Endothelial cell of umbilical vein (primary cell): ENCODE data around the gene DRC7. TPM values are rescaled to one million over a fixed set of nuclear protein-coding genes. Genes with fewer than 3 reads are reported as not detected.

Experiments
- BruUV-seq: library from RNA; stranded (reverse); fragments of 400-500 nt; replicated peaks from 2 replicates; lab custom pipeline; 2021; lab: Mats Ljungman, UMichigan
- CTCF ChIA-PET: fragments of 300-600, 350-600 bp; sonication (Branson Sonifier 250); formaldehyde crosslinking; loops from one replicate; lab custom pipeline; 2021; ENCODE audit warnings: antibody characterized with exemption, inconsistent platforms; lab: Charles Lee
- POLR2A ChIA-PET: fragments of 300-600, 350-600 bp; sonication (Branson Sonifier 250); formaldehyde crosslinking; loops from one replicate; lab custom pipeline; 2021; ENCODE audit warnings: antibody characterized with exemption, inconsistent platforms; lab: Charles Lee
- DNase-seq: peaks from one replicate; pipeline ENCODE4 v3.0.0-alpha.2; 2011; ENCODE audit warnings: low read depth, low spot score
- FAIRE-seq: peaks from 2 replicates; lab custom pipeline; 2011; peaks lifted over from hg19 to GRCh38; lab: Jason Lieb, UNC
- H2AFZ ChIP-seq: 2 replicates; pipeline ENCODE4 v1.6.0; 2012; ENCODE audit warnings: low read depth, low read length, control low read depth, inconsistent platforms
- H3K27ac ChIP-seq: 2 replicates; pipeline ENCODE4 v1.5.1; 2011; ENCODE audit warnings: low read depth, mild to moderate bottlenecking, control low read depth, low read length, moderate library complexity; ENCODE audit not compliant: insufficient read depth
- H3K27me3 ChIP-seq, 2 experiments: 2 replicates each; pipeline versions ENCODE4 v1.6.0 to v1.6.1; 2011; ENCODE audit warnings: low read length in 2 of 2, mixed read lengths in 1 of 2; ENCODE audit not compliant: control insufficient read depth in 2 of 2, insufficient read depth in 2 of 2
- H3K36me3 ChIP-seq, 2 experiments: 2 replicates in 1 of 2; 3 replicates in 1 of 2; pipeline ENCODE4 v1.5.1; 2011; ENCODE audit warnings: low read length in 2 of 2, mild to moderate bottlenecking in 1 of 2, moderate library complexity in 1 of 2; ENCODE audit not compliant: control insufficient read depth in 2 of 2, insufficient read depth in 2 of 2; ENCODE audit errors: extremely low read depth in 1 of 2
- H3K4me1 ChIP-seq: 3 replicates; pipeline ENCODE4 v1.5.1; 2011; ENCODE audit warnings: mild to moderate bottlenecking, low read length; ENCODE audit not compliant: control insufficient read depth, insufficient read depth; ENCODE audit errors: extremely low read depth
- H3K4me2 ChIP-seq: 2 replicates; pipeline ENCODE4 v1.6.1; 2011; ENCODE audit warnings: low read length, control low read depth, mixed read lengths; ENCODE audit not compliant: insufficient read depth
- H3K4me3 ChIP-seq, 3 experiments: fragments of 200-600 bp in 1 of 3; sonication (generic), shearing (Covaris generic) in 1 of 3; replicated peaks in 1 of 3; 2 replicates each; pipeline ENCODE4 v1.5.1; 2011 to 2016; ENCODE audit warnings: control low read depth in 3 of 3, low read length in 3 of 3, mild to moderate bottlenecking in 2 of 3, inconsistent platforms in 1 of 3, low read depth in 1 of 3, moderate library complexity in 1 of 3; ENCODE audit not compliant: insufficient read depth in 1 of 3
- H3K79me2 ChIP-seq: 2 replicates; pipeline ENCODE4 v1.6.0; 2012; ENCODE audit warnings: low read length, inconsistent platforms; ENCODE audit not compliant: control insufficient read depth, insufficient read depth
- H3K9ac ChIP-seq: replicated peaks from 2 replicates; pipeline ENCODE3; 2011; ENCODE audit warnings: low read length, control low read depth; ENCODE audit not compliant: insufficient read depth; ENCODE audit errors: extremely low read depth
- H3K9me1 ChIP-seq: replicated peaks from 3 replicates; pipeline ENCODE4 v1.6.0; 2011; ENCODE audit warnings: mild to moderate bottlenecking, low read length; ENCODE audit not compliant: control insufficient read depth, insufficient read depth; ENCODE audit errors: extremely low read depth
- H3K9me3 ChIP-seq: replicated peaks from 2 replicates; pipeline ENCODE4 v1.5.1; 2012; ENCODE audit warnings: low read length, inconsistent platforms; ENCODE audit not compliant: control insufficient read depth, insufficient read depth
- H4K20me1 ChIP-seq: replicated peaks from 2 replicates; pipeline ENCODE3; 2011; ENCODE audit warnings: mild to moderate bottlenecking, low read length; ENCODE audit not compliant: control insufficient read depth, insufficient read depth; ENCODE audit errors: extremely low read depth
- CTCF ChIP-seq, 2 donors: IDR thresholded peaks; 1 replicate in 1 of 2; 2 replicates in 1 of 2; pipeline ENCODE4 v1.5.1; 2011; ENCODE audit warnings: low read length in 2 of 2, mild to moderate bottlenecking in 2 of 2, moderate library complexity in 2 of 2, control low read depth in 1 of 2, inconsistent platforms in 1 of 2, low read depth in 1 of 2; ENCODE audit not compliant: insufficient read depth in 1 of 2; ENCODE audit errors: extremely low read depth in 1 of 2
- EZH2 ChIP-seq: IDR thresholded peaks from 2 replicates; pipeline ENCODE4 v1.6.1; 2012; ENCODE audit warnings: borderline replicate concordance, low read depth, mild to moderate bottlenecking, moderate library complexity, low read length, inconsistent platforms; ENCODE audit not compliant: severe bottlenecking
- FOS ChIP-seq: IDR thresholded peaks from 2 replicates; pipeline ENCODE4 v1.6.1; 2011; ENCODE audit warnings: mild to moderate bottlenecking, low read length, moderate library complexity, borderline replicate concordance; ENCODE audit not compliant: insufficient read depth
- GATA2 ChIP-seq: IDR thresholded peaks from 2 replicates; pipeline ENCODE4 v1.7.0; 2011; ENCODE audit warnings: low read depth, mild to moderate bottlenecking, moderate library complexity, mixed read lengths, low read length; ENCODE audit not compliant: insufficient read length, insufficient read depth
- JUN ChIP-seq: IDR thresholded peaks from 2 replicates; pipeline ENCODE4 v1.6.1; 2011; ENCODE audit warnings: borderline replicate concordance, low read depth; ENCODE audit not compliant: insufficient read length, insufficient read depth
- MAX ChIP-seq: IDR thresholded peaks from 2 replicates; pipeline ENCODE4 v1.6.1; 2011; ENCODE audit not compliant: insufficient read depth, insufficient read length
- MYC ChIP-seq: IDR thresholded peaks from one replicate; pipeline ENCODE4 v1.6.1; 2011; ENCODE audit warnings: mild to moderate bottlenecking, low read depth, low read length
- POLR2A ChIP-seq: IDR thresholded peaks from 2 replicates; pipeline ENCODE4 v1.6.1; 2012; ENCODE audit warnings: low read depth, mild to moderate bottlenecking, control low read depth, low read length
- POLR2AphosphoS5 ChIP-seq: IDR thresholded peaks from 2 replicates; pipeline ENCODE4 v1.6.1; 2012; ENCODE audit warnings: low read depth, mild to moderate bottlenecking, control low read depth, low read length, moderate library complexity; ENCODE audit not compliant: insufficient read depth
- dilution Hi-C: fragments of 300-500 bp; cut with MboI; formaldehyde crosslinking; loops from one replicate; pipeline ENCODE4 v1.15.0; 2019; ENCODE audit warnings: low sequenced_read_pairs; ENCODE audit not compliant: extremely low pct_ligation_motif_present
- intact Hi-C: fragments of 100-400 bp; cut with micrococcal nuclease; formaldehyde crosslinking; loops from one replicate; pipeline ENCODE4 v1.10.0; 2022
- polyA plus RNA-seq, 4 experiments: library from polyadenylated mRNA; depleted of rRNA in 3 of 4; stranded (reverse) in 3 of 4; unstranded in 1 of 4; fragments of >200 nt; gene quantifications; 2 replicates each; pipeline versions ENCODE4 v1.2.1 to v1.2.3, GENCODE V29; 2011 to 2012; ENCODE audit warnings: missing spikeins in 1 of 4
- total RNA-seq: library from RNA; stranded (reverse); gene quantifications from 2 replicates; pipeline ENCODE4 v1.2.3, GENCODE V29; 2021

Gene DRC7
- total and polyA plus RNA-seq, 2 donors (not counting 3 experiments of a cell fraction or from before 2014, with no cell fraction given), result 0.13 to 0.77 TPM

- dilution Hi-C loops, result no loop called here
- no peak overlapping the region for H3K27ac ChIP-seq
- no peak overlapping the region for H2AFZ ChIP-seq
- no peaks in the 10 kb centered on the region for H3K79me2 ChIP-seq
- intact Hi-C loops, result no loop called here
- no TSS peak for BruUV-seq
- no peak overlapping the region for H3K9ac ChIP-seq
- H3K4me3 ChIP-seq, result no peak overlapping the region
- H4K20me1 ChIP-seq, result no peaks in the 10 kb centered on the region
- no peak for DNase-seq
- H3K36me3 ChIP-seq, result no peaks in the 10 kb centered on the region
- TF ChIP-seq POLR2A, result no peak
- no peak for TF ChIP-seq EZH2
- no peak for TF ChIP-seq FOS
- no peak for TF ChIP-seq POLR2AphosphoS5
- TF ChIP-seq JUN, result no peak
- TF ChIP-seq MYC, result no peak
- no peak for TF ChIP-seq CTCF (IDR thresholded peaks at IDR 0.05; ENCODE audit: extremely low read depth in 1 of 2, insufficient read depth in 1 of 2, low read depth in 1 of 2, low read length in 2 of 2)
- TF ChIP-seq GATA2, result no peak
- TF ChIP-seq MAX, result no peak
- ChIA-PET POLR2A (no interaction called here), CTCF (no interaction called here)
- no peaks in the 10 kb centered on the region for H3K9me3 ChIP-seq
- H3K4me1 ChIP-seq, result no peaks in the 10 kb centered on the region
- H3K4me2 ChIP-seq, result no peak overlapping the region
- no peaks in the 10 kb centered on the region for H3K27me3 ChIP-seq
- FAIRE-seq, result no peak
- no peaks in the 10 kb centered on the region for H3K9me1 ChIP-seq
Measured at GRCh38 chr16:57697896-57698537, 3.4 kb downstream of the DRC7 start.
